GM18951 (cell line): ENCODE measurements around the gene GMCL2.
"Not testable (repeated sequence)": the region's sequence is repeated elsewhere in the genome, so short reads cannot be mapped to it uniquely, and the experiment has no call there.

Experiments
- POLR2A ChIP-seq: IDR thresholded peaks from 4 replicates; pipeline ENCODE4 v1.6.1; 2011; ENCODE audit warnings: mild to moderate bottlenecking; ENCODE audit not compliant: insufficient read length, insufficient read depth; ENCODE audit errors: extremely low read depth
- in situ Hi-C: fragments of 300-500 bp; cut with MboI; formaldehyde crosslinking; loops from one replicate; pipeline ENCODE4 v1.12.0; 2022; ENCODE audit warnings: low sequenced_read_pairs, mixed read lengths, inconsistent platforms; ENCODE audit not compliant: unreplicated experiment

The GMCL2 gene

GRCh38 chr5:178206166-178207101 lies 19.3 kb upstream of the GMCL2 start:
- in situ Hi-C loops = no loop called here

GRCh38 chr5:178205749-178206047 lies 18.5 kb upstream of the GMCL2 start:
- in situ Hi-C loops = no loop called here

More at GRCh38 chr5:178206166-178207101, 19.3 kb upstream of the GMCL2 start:
- TF ChIP-seq POLR2A = peak; percentile 20

GRCh38 chr5:178204935-178205748 lies 18.0 kb upstream of the GMCL2 start:
- peak; percentile 60 for TF ChIP-seq POLR2A
- in situ Hi-C loops = no loop called here

More at GRCh38 chr5:178205749-178206047, 18.5 kb upstream of the GMCL2 start:
- no peak for TF ChIP-seq POLR2A

- in situ Hi-C loops = no loop called here
- TF ChIP-seq POLR2A = peak; percentile 100
Measured at GRCh38 chr5:178204182-178204934, 17.2 kb upstream of the GMCL2 start, which contains the start of gene HNRNPAB. TSS of gene HNRNPAB (plus strand) at chr5:178204533. CDS start at chr5:178204838, 305 bp downstream.

- no peak for TF ChIP-seq POLR2A
- in situ Hi-C loops = no loop called here
Measured at GRCh38 chr5:178203670-178204181, 16.6 kb upstream of the GMCL2 start.

- TF ChIP-seq POLR2A = no peak
- in situ Hi-C loops = no loop called here
Measured at GRCh38 chr5:178202541-178202940, 15.4 kb upstream of the GMCL2 start.

- no peak for TF ChIP-seq POLR2A
- in situ Hi-C loops = no loop called here
Measured at GRCh38 chr5:178201927-178202235, 14.7 kb upstream of the GMCL2 start.

- in situ Hi-C loops = no loop called here
Measured at GRCh38 chr5:178201221-178201926, 14.2 kb upstream of the GMCL2 start.

GRCh38 chr5:178199581-178200434 lies 12.6 kb upstream of the GMCL2 start:
- TF ChIP-seq POLR2A = no peak
- in situ Hi-C loops = no loop called here

More at GRCh38 chr5:178201221-178201926, 14.2 kb upstream of the GMCL2 start:
- TF ChIP-seq POLR2A = no peak

- no peak for TF ChIP-seq POLR2A
- in situ Hi-C loops = no loop called here
Measured at GRCh38 chr5:178198706-178199105, 11.5 kb upstream of the GMCL2 start.

- in situ Hi-C loops = not testable (repeated sequence)
Measured at GRCh38 chr5:178198151-178198550, 11.0 kb upstream of the GMCL2 start.
